T-cell (primary cell): ENCODE results near the gene OR10P1. TPM values are rescaled to one million over a fixed set of nuclear protein-coding genes. Genes with fewer than 3 reads are reported as not detected.
"Not testable (repeated sequence)": the region's sequence is repeated elsewhere in the genome, so short reads cannot be mapped to it uniquely, and the experiment has no call there.

Experiments
- ATAC-seq, 4 experiments: fragments of 200-7000 bp in 3 of 4; fragments of 150-1000 bp in 1 of 4; cut with Tn5 transposase; replicated peaks in 1 of 4; 1 replicate in 3 of 4; 2 replicates in 1 of 4; pipeline ENCODE4 v1.10.0; 2021; ENCODE audit warnings: moderate library complexity in 3 of 4, mild to moderate bottlenecking in 2 of 4, moderate number of reproducible peaks in 1 of 4
- CTCF ChIA-PET, 2 donors: fragments of 300-600 bp; sonication (Branson Sonifier 250); formaldehyde crosslinking; loops; one replicate each; lab custom pipeline; 2022; ENCODE audit warnings: antibody characterized with exemption in 2 of 2; lab: Charles Lee
- POLR2A ChIA-PET, 2 donors: fragments of 300-600 bp; sonication (Branson Sonifier 250); formaldehyde crosslinking; loops; one replicate each; lab custom pipeline; 2022; ENCODE audit warnings: antibody characterized with exemption in 2 of 2; lab: Charles Lee
- DNase-seq, 35 experiments: peaks; one replicate each; pipeline versions ENCODE4 v3.0.0 to v3.0.0-alpha.2; 2013 to 2023
- H3K27ac ChIP-seq: one replicate; pipeline ENCODE4 v1.5.1; 2013; ENCODE audit warnings: low read length
- H3K27me3 ChIP-seq, 2 experiments: replicated peaks in 1 of 2; 1 replicate in 1 of 2; 2 replicates in 1 of 2; pipeline versions ENCODE4 v1.6.1 to v1.7.0; 2013; ENCODE audit warnings: low read length in 1 of 2, mixed read lengths in 1 of 2; ENCODE audit not compliant: control insufficient read depth in 2 of 2, insufficient read depth in 2 of 2; ENCODE audit errors: extremely low read depth in 1 of 2
- H3K36me3 ChIP-seq, 2 donors: 1 replicate in 1 of 2; 2 replicates in 1 of 2; pipeline versions ENCODE4 v1.6.1 to v1.7.0; 2013; ENCODE audit warnings: low read length in 1 of 2; ENCODE audit not compliant: control insufficient read depth in 2 of 2, insufficient read depth in 1 of 2; ENCODE audit errors: extremely low read depth in 1 of 2
- H3K4me1 ChIP-seq, 2 experiments: 1 replicate in 1 of 2; 2 replicates in 1 of 2; pipeline versions ENCODE4 v1.6.1 to v1.7.0; 2013; ENCODE audit warnings: low read length in 2 of 2, mixed read lengths in 1 of 2; ENCODE audit not compliant: insufficient read depth in 2 of 2, control insufficient read depth in 1 of 2; ENCODE audit errors: extremely low read depth in 1 of 2
- H3K4me3 ChIP-seq, 2 donors: 1 replicate in 1 of 2; 2 replicates in 1 of 2; pipeline versions ENCODE4 v1.5.1 to v1.7.0; 2013; ENCODE audit warnings: mild to moderate bottlenecking in 2 of 2, low read length in 1 of 2, moderate library complexity in 1 of 2; ENCODE audit not compliant: control insufficient read depth in 1 of 2; ENCODE audit errors: extremely low read depth in 1 of 2
- H3K9me3 ChIP-seq: 2 replicates; pipeline ENCODE4 v1.7.0; 2013
- H3K27ac Mint-ChIP-seq, 2 donors: one replicate each; pipeline ENCODE4 v1.8.0; 2020 to 2021; ENCODE audit warnings: mild to moderate bottlenecking in 2 of 2, mixed read lengths in 2 of 2
- H3K27me3 Mint-ChIP-seq, 2 donors: one replicate each; pipeline ENCODE4 v1.8.0; 2021 to 2022; ENCODE audit warnings: mixed read lengths in 2 of 2
- H3K36me3 Mint-ChIP-seq: one replicate; pipeline ENCODE4 v1.8.0; 2021; ENCODE audit warnings: mixed read lengths
- H3K4me1 Mint-ChIP-seq, 3 donors: one replicate each; pipeline ENCODE4 v1.8.0; 2020 to 2022; ENCODE audit warnings: mixed read lengths in 3 of 3, mild to moderate bottlenecking in 1 of 3
- H3K4me3 Mint-ChIP-seq, 3 donors: one replicate each; pipeline ENCODE4 v1.8.0; 2020 to 2022; ENCODE audit warnings: mild to moderate bottlenecking in 3 of 3, mixed read lengths in 3 of 3, moderate library complexity in 3 of 3
- H3K9me3 Mint-ChIP-seq, 3 donors: one replicate each; pipeline ENCODE4 v1.8.0; 2020 to 2022; ENCODE audit warnings: mixed read lengths in 3 of 3
- WGBS: methylation state at CpG from one replicate; pipeline ENCODE4 v1.1.5; 2013; ENCODE audit warnings: missing lambda C conversion rate; ENCODE audit not compliant: insufficient coverage; 5-methylcytosine and 5-hydroxymethylcytosine counted together
- total RNA-seq, 35 experiments: library from RNA in 6 of 35; stranded (reverse) in 6 of 35; fragments of 120-200 nt in 1 of 35; gene quantifications; one replicate each; pipeline versions ENCODE4 v1.2.1 to v1.2.4 and lab custom pipeline; 2013 to 2026

OR10P1 gene
- total RNA-seq, 5 donors from 2014 or later (not counting 1 experiment from before 2014, with no cell fraction given): not detected

GRCh38 chr12:55644591-55644990 is 7.9 kb downstream of the OR10P1 start:
- Histone ChIP-seq H3K9me3 (no peaks in the 10 kb centered on the region), H3K36me3 (no peaks in the 10 kb centered on the region), H3K27me3 (no peaks in the 10 kb centered on the region), H3K27ac (no peak overlapping the region), H3K4me1 (peaks cover 0 to 15% of the 10 kb centered on the region in 2 experiments), H3K4me3 (no peak overlapping the region)
- no peaks in the 10 kb centered on the region for H3K9me3 Mint-ChIP-seq
- no peak overlapping the region for H3K4me3 Mint-ChIP-seq
- H3K27ac Mint-ChIP-seq: no peak overlapping the region
- no peaks in the 10 kb centered on the region for H3K36me3 Mint-ChIP-seq
- no peak for DNase-seq
- no peaks in the 10 kb centered on the region for H3K27me3 Mint-ChIP-seq
- CTCF ChIA-PET: interaction anchor here (0.6 to 4.4 kb wide), 5 partner anchors 12 to 245 kb away, joined by 3 to 37 read pairs (median 4); no protein-coding TSS in a partner anchor
- H3K4me1 Mint-ChIP-seq: peaks cover 21 to 28% (median 22%) of the 10 kb centered on the region in 3 donors
- no peak for ATAC-seq
- no CpG with 5 or more reads among the region's 1 CpG for WGBS
- POLR2A ChIA-PET: interaction anchor here in 1 of 2 donors (0.6 kb wide), 1 partner anchor 22 kb away, joined by 5 read pairs; no protein-coding TSS in a partner anchor

GRCh38 chr12:55647027-55647426 is 10.3 kb downstream of the OR10P1 start:
- Histone ChIP-seq H3K27ac (peak overlapping the region; percentile 74), H3K27me3 (no peaks in the 10 kb centered on the region), H3K4me3 (no peak overlapping the region), H3K4me1 (peaks cover 0 to 15% of the 10 kb centered on the region in 2 experiments), H3K9me3 (no peaks in the 10 kb centered on the region), H3K36me3 (no peaks in the 10 kb centered on the region)
- Mint-ChIP-seq H3K27ac (peak overlapping the region; percentile 54 to 75), H3K36me3 (no peaks in the 10 kb centered on the region), H3K4me1 (peaks cover 15 to 28% (median 18%) of the 10 kb centered on the region in 3 donors), H3K4me3 (no peak overlapping the region), H3K9me3 (no peaks in the 10 kb centered on the region), H3K27me3 (no peaks in the 10 kb centered on the region)
- ATAC-seq: no peak
- no CpG with 5 or more reads among the region's 5 CpGs for WGBS
- DNase-seq: no peak
- ChIA-PET POLR2A (no interaction called here), CTCF (interaction anchor here (1.0 to 4.4 kb wide), 5 partner anchors 9 to 91 kb away, joined by 3 to 37 read pairs (median 3); partner anchors contain the start of gene BLOC1S1 (in 1 of the 2))

- H3K36me3 Mint-ChIP-seq, H3K27ac ChIP-seq, ATAC-seq, H3K9me3 Mint-ChIP-seq, H3K4me3 ChIP-seq, H3K27me3 ChIP-seq, H3K4me3 Mint-ChIP-seq, H3K27me3 Mint-ChIP-seq, H3K27ac Mint-ChIP-seq, H3K9me3 ChIP-seq, POLR2A ChIA-PET, H3K36me3 ChIP-seq, DNase-seq: not testable (repeated sequence)
- CTCF ChIA-PET: interaction anchor here in 1 of 2 donors (0.6 kb wide), 1 partner anchor 985 kb away, joined by 4 read pairs; no protein-coding TSS in a partner anchor
- WGBS: 60% methylated on average over 1 of the region's 4 CpGs
- peaks cover 10 to 14% (median 14%) of the 10 kb centered on the region in 3 donors for H3K4me1 Mint-ChIP-seq
- peaks cover 0 to 10% of the 10 kb centered on the region in 2 experiments for H3K4me1 ChIP-seq
Observed at GRCh38 chr12:55650620-55651298, 14.1 kb downstream of the OR10P1 start.

GRCh38 chr12:55651299-55651683 is 14.6 kb downstream of the OR10P1 start:
- no peak overlapping the region for H3K4me3 ChIP-seq
- no peaks in the 10 kb centered on the region for H3K36me3 Mint-ChIP-seq
- H3K4me1 Mint-ChIP-seq: peaks cover 8 to 11% (median 9%) of the 10 kb centered on the region in 3 donors
- no peak overlapping the region for H3K27ac Mint-ChIP-seq
- ATAC-seq (no peak), DNase-seq (no peak)
- no peak overlapping the region for H3K4me3 Mint-ChIP-seq
- H3K9me3 Mint-ChIP-seq: no peaks in the 10 kb centered on the region
- peaks cover 0 to 3% of the 10 kb centered on the region in 2 experiments for H3K27me3 ChIP-seq
- POLR2A ChIA-PET: no interaction called here
- no peak overlapping the region for H3K27ac ChIP-seq
- H3K27me3 Mint-ChIP-seq: no peaks in the 10 kb centered on the region
- CTCF ChIA-PET: interaction anchor here in 1 of 2 donors (0.6 kb wide), 1 partner anchor 984 kb away, joined by 4 read pairs; no protein-coding TSS in a partner anchor
- peaks cover 0 to 6% of the 10 kb centered on the region in 2 experiments for H3K4me1 ChIP-seq
- no peaks in the 10 kb centered on the region for H3K36me3 ChIP-seq
- no peaks in the 10 kb centered on the region for H3K9me3 ChIP-seq
- 80% methylated on average over 3 of the region's 5 CpGs for WGBS

GRCh38 chr12:55652352-55652751 is 15.7 kb downstream of the OR10P1 start:
- Histone ChIP-seq H3K4me1 (no peaks in the 10 kb centered on the region), H3K36me3 (no peaks in the 10 kb centered on the region), H3K4me3 (no peak overlapping the region), H3K27ac (no peak overlapping the region), H3K27me3 (peaks cover 0 to 3% of the 10 kb centered on the region in 2 experiments), H3K9me3 (no peaks in the 10 kb centered on the region)
- Mint-ChIP-seq H3K4me3 (no peak overlapping the region), H3K4me1 (peaks cover 0 to 9% (median 7%) of the 10 kb centered on the region in 3 donors), H3K9me3 (no peaks in the 10 kb centered on the region), H3K27me3 (no peaks in the 10 kb centered on the region), H3K27ac (no peak overlapping the region), H3K36me3 (no peaks in the 10 kb centered on the region)
- POLR2A ChIA-PET: no interaction called here
- WGBS: no CpG with 5 or more reads among the region's 3 CpGs
- DNase-seq (peak in 1 of 35 experiments; percentile 25), ATAC-seq (peak in 2 of 4 experiments; percentile 31 to 46)
- CTCF ChIA-PET: no interaction called here

- no peak overlapping the region for H3K27ac Mint-ChIP-seq
- ATAC-seq (peak in 1 of 4 experiments; percentile 34), DNase-seq (peak in 2 of 35 experiments; percentile 7 to 11)
- Histone ChIP-seq H3K9me3 (no peaks in the 10 kb centered on the region), H3K4me1 (no peaks in the 10 kb centered on the region), H3K36me3 (no peaks in the 10 kb centered on the region), H3K27me3 (peaks cover 0 to 3% of the 10 kb centered on the region in 2 experiments), H3K27ac (no peak overlapping the region), H3K4me3 (no peak overlapping the region)
- no peaks in the 10 kb centered on the region for H3K27me3 Mint-ChIP-seq
- H3K36me3 Mint-ChIP-seq: no peaks in the 10 kb centered on the region
- ChIA-PET CTCF (no interaction called here), POLR2A (no interaction called here)
- H3K4me3 Mint-ChIP-seq: no peak overlapping the region
- no peaks in the 10 kb centered on the region for H3K9me3 Mint-ChIP-seq
- peaks cover 0 to 9% (median 7%) of the 10 kb centered on the region in 3 donors for H3K4me1 Mint-ChIP-seq
- WGBS: no CpG with 5 or more reads among the region's 3 CpGs
Observed at GRCh38 chr12:55653031-55653430, 16.3 kb downstream of the OR10P1 start.
